ENCODE data around the gene TCEANC2.

The TCEANC2 gene

DNA sequence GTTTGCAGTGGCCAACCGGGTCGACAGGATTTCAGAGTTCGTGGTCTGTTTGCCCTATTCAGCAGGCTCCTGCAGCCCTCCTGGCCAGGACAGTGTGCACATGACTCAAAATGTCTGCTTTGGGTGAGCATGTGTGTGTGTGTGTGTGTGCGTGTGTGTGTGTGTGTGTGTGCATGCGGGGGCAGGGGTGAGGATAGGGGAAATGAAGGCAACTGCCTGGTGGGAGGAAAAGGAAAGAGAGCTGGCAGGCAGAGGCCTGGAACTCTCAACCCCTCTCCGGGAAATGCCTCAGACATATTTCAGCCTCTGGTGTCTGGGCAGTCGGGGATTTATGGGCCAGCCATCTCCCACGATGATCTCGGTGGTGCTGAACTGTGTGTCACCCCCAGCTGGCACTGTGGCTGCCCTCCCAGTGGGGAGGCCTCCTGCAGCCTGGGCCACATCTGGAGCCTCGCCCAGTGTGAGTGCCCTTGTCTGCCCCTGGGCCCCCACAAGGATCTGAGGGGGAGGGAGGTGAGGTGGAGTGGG, 84.2 kb downstream of the TCEANC2 start:
- DNase-seq, result peak; percentile 57

DNA sequence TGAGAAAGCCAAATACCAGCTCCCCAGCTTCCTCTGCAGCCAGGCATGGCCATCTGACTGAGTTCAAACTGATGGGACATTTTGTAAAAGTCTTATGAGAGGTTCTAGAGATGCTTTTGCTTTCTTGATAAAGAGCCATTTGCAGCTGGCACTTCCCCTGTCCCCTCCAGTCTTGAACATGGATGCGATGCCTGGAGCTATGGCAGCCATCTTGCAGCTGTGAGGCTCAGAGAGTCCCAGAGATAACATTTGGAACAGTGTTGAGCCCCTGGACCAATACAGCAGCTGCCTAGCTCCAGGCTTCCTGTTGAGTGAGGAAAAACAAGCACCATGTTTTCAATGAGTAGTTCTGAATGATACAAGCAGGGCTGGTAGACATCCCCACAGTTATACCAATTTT, 85.6 kb downstream of the TCEANC2 start:
- no peak for DNase-seq

DNA sequence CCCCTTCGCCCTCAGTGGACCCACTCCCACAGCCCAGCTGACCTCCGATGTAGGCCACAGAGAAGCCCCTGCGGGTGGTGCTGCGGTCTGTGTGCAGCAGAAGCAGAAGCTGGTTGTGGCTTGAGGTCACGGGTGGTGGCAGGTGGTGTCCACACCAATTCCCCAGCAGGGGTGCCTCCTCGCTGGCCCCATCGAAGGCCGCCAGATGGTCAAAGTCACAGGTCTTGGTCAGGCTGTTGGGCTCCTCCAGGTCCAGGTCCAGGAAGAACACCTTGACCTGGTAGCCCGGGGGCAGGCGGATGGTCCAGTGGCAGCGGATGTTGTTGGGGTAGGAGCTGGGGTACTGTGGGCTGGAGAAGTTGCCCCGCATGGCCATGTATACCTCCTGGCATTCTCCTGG, 86.3 kb downstream of the TCEANC2 start:
- no peak for DNase-seq

- DNase-seq, result no peak
These were observed 88.9 kb downstream of the TCEANC2 start for GRCh38 chr1:54142146-54142900.

DNA sequence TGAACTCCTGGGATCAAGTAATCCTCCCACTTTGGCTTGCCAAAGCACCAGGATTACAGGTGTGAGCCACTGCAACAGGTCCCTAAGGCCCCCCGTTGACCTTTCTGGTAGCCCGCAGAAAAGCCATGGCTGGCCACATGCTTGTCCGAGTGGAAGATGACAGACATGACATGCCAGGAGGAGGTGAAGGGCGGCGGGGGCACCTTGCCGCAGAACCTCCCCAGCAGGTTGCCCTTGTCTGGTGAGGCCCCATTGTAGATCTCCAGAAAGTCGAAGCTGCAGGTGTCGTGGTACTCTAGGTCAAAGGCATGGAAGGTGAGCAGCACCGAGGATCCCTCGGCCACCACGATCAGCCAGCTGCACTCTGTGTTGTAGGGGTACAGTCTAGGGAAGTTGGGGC, 91.0 kb downstream of the TCEANC2 start:
- no peak for DNase-seq

GRCh38 chr1:54149734-54150133, 96.3 kb downstream of the TCEANC2 start:
- DNase-seq, result no peak

- DNase-seq, result no peak
These were observed 97.6 kb downstream of the TCEANC2 start for GRCh38 chr1:54151013-54151412.

DNA sequence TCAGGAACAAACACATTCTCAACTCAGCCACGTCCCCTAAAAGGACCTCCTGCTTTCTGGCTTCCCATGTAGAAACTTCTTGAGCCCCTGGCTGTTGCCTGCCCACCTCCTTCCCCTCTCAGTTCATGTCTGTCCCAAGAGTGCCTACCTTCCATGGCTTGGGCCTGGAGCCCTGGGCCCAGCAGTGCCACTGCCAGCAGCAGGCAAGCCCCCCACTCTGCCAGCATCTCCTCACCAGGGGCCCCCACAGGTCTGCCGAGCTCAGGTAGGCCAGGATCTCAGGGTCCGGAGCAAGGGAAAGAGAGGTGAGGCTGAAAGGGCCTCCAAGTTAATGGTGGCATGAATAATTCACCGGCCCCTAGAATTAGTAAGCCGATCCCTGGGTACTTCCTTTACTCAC, 99.3 kb downstream of the TCEANC2 start, which contains the start of gene CDCP2:
TSS of gene CDCP2 (minus strand) at position 305 of the 400 bp plus-strand sequence. CDS start at position 227, 78 bp downstream.
- no peak for DNase-seq

DNA sequence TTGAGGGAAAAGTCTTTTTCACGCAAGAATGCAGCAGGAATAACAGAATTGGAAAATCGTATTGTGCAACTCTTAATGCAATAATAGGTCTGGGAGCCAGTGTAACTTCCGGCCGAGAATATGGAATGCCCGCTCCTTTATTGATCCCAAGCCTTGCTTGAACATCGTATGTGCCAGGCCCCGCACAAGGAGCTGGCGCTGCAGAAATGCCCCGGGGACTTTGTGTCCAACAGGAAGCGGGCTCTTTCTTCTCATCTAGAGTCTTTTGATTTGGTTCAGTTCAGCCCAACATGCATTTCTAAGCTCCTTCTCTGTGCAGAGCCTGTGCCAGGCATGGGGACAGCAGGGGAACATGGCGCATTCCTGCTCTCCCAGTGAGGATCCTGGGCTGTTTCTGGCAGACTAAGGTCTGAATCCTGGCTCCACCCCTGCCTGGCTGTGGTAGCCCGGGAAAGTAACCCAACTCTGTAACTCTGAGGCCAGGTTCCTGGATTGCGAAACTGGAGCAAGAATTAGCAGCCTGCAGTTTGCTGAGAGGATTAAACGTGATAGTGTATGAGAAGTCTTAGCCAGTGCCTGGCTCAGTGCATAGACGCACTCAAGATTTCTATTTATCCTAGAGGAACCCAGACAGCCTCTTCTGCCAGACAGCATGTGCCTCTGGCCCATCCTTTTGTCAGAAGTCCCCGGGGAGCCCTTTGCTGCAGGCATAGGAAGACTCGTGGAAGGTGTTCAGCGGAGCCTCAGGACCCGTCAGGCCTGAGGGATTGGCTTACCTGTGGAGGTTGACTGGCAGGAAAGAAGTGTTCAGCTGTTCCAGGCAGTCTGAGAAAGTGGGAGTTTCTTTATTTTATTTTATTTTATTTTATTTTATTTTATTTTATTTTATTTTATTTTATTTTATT, 100.4 kb downstream of the TCEANC2 start:
- DNase-seq, result no peak
